Thyroid gland (tissue), 4 donors: ENCODE measurements around the gene PAX5. TPM values are rescaled to one million over a fixed set of nuclear protein-coding genes. Genes with fewer than 3 reads are reported as not detected.

ENCODE experiments used
- DNase-seq, 2 donors: peaks; one replicate each; pipeline ENCODE4 v3.0.0-alpha.2; 2019
- H3K27ac ChIP-seq, 3 donors: fragments of 200-600 bp; sonication (generic); 1 replicate in 2 of 3; 2 replicates in 1 of 3; pipeline ENCODE4 v1.5.1; 2016 to 2019; ENCODE audit warnings: mild to moderate bottlenecking in 1 of 3, moderate library complexity in 1 of 3
- H3K27me3 ChIP-seq: fragments of 200-600 bp; sonication (generic); one replicate; pipeline ENCODE4 v1.5.1; 2019
- H3K36me3 ChIP-seq, 2 donors: fragments of 200-600 bp; sonication (generic); one replicate each; pipeline ENCODE4 v1.5.1; 2016 to 2019
- H3K4me1 ChIP-seq, 2 donors: fragments of 200-600 bp; sonication (generic); one replicate each; pipeline ENCODE4 v1.5.1; 2017 to 2019
- H3K4me3 ChIP-seq, 3 donors: fragments of 200-600 bp; sonication (generic); replicated peaks in 1 of 3; 1 replicate in 2 of 3; 2 replicates in 1 of 3; pipeline ENCODE4 v1.5.1; 2016; ENCODE audit warnings: mild to moderate bottlenecking in 1 of 3
- H3K9me3 ChIP-seq: fragments of 200-600 bp; sonication (generic); one replicate; pipeline ENCODE4 v1.5.1; 2017
- CTCF ChIP-seq, 6 experiments: fragments of 200-600 bp in 3 of 6; fragments of 450-650 bp in 3 of 6; sonication (generic) in 3 of 6; IDR thresholded peaks; one replicate each; pipeline ENCODE4 v1.5.1; 2016 to 2019; ENCODE audit warnings: antibody characterized with exemption in 6 of 6, mild to moderate bottlenecking in 2 of 6, inconsistent platforms in 1 of 6, moderate library complexity in 1 of 6
- POLR2A ChIP-seq, 2 donors: fragments of 450-650 bp; IDR thresholded peaks; one replicate each; pipeline ENCODE4 v1.6.1; 2017; ENCODE audit warnings: antibody characterized with exemption in 2 of 2, mild to moderate bottlenecking in 2 of 2, moderate library complexity in 1 of 2
- WGBS, 2 donors: methylation state at CpG; one replicate each; pipeline ENCODE4 v1.1.5; 2017; 5-methylcytosine and 5-hydroxymethylcytosine counted together
- intact Hi-C: fragments of 100-400 bp; cut with DNase I; formaldehyde crosslinking; loops from one replicate; pipeline ENCODE4 v1.15.1; 2023
- total RNA-seq, 4 donors: library from RNA; depleted of rRNA; stranded (reverse); fragments of >200 nt; gene quantifications; one replicate each; pipeline ENCODE4 v1.2.3, GENCODE V29; 2016

PAX5 gene
- total RNA-seq, 4 donors from 2014 or later, result 0.68 TPM; not detected in 3

- Histone ChIP-seq H3K36me3 (no peaks in the 10 kb centered on the region), H3K4me3 (no peak overlapping the region), H3K27me3 (peaks cover 75% of the 10 kb centered on the region), H3K27ac (no peak overlapping the region), H3K4me1 (peaks cover 22 to 40% of the 10 kb centered on the region in 2 donors), H3K9me3 (no peaks in the 10 kb centered on the region)
- 8 to 13% methylated on average over 19 to 21 of the region's 27 CpGs for WGBS, 2 donors
- DNase-seq, result no peak
- intact Hi-C loops, result no loop called here
- TF ChIP-seq POLR2A (IDR thresholded peaks at IDR 0.05) (no peak), CTCF (IDR thresholded peaks at IDR 0.05) (no peak)
These were observed 1.0 kb upstream of the PAX5 start for GRCh38 chr9:37034938-37035647.

- Histone ChIP-seq H3K27ac (no peak overlapping the region), H3K4me3 (peak overlapping the region in 1 of 3 donors; percentile 7), H3K4me1 (peaks cover 22 to 47% of the 10 kb centered on the region in 2 donors), H3K9me3 (no peaks in the 10 kb centered on the region), H3K36me3 (no peaks in the 10 kb centered on the region), H3K27me3 (peaks cover 79% of the 10 kb centered on the region)
- TF ChIP-seq POLR2A (IDR thresholded peaks at IDR 0.05) (no peak), CTCF (IDR thresholded peaks at IDR 0.05) (no peak)
- 2 to 8% methylated on average over 9 to 28 of the region's 56 CpGs for WGBS, 2 donors
- intact Hi-C loops, result no loop called here
- DNase-seq, result no peak
These were observed 353 bp upstream of the PAX5 start for GRCh38 chr9:37034305-37034937.

DNA sequence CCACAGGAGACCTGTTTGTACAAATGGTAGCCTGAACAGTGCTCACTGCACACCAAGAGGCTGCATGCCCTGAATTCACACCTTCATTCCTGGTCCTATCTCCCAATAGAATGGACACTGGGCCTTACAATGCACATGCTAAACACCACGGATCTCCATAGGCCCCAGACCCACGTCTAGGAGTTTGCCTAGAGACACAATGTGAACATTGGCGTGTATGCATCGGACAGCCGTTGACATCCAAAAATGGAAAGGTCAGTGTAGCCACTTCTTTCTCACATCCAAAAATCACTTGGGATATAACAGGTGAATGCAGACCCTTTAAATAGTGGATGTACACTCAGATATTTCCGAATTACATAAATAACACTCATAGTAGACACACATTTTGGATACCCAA, 927 bp downstream of the PAX5 start:
- Histone ChIP-seq H3K27ac (no peak overlapping the region), H3K27me3 (peaks cover 79% of the 10 kb centered on the region), H3K9me3 (no peaks in the 10 kb centered on the region), H3K36me3 (no peaks in the 10 kb centered on the region), H3K4me1 (peaks cover 22 to 49% of the 10 kb centered on the region in 2 donors), H3K4me3 (no peak overlapping the region)
- intact Hi-C loops, result no loop called here
- no peak for DNase-seq
- TF ChIP-seq POLR2A (IDR thresholded peaks at IDR 0.05) (no peak), CTCF (IDR thresholded peaks at IDR 0.05) (no peak)
- 41 to 46% methylated on average over 6 of the region's 6 CpGs for WGBS, 2 donors

- H3K9me3 ChIP-seq, result no peaks in the 10 kb centered on the region
- peaks cover 20 to 47% of the 10 kb centered on the region in 2 donors for H3K4me1 ChIP-seq
- WGBS, 2 donors, result 67 to 92% methylated on average over 1 to 2 of the region's 3 CpGs
- H3K27ac ChIP-seq, result no peak overlapping the region
- TF ChIP-seq POLR2A (IDR thresholded peaks at IDR 0.05) (no peak), CTCF (IDR thresholded peaks at IDR 0.05) (no peak)
- H3K27me3 ChIP-seq, result peaks cover 77% of the 10 kb centered on the region
- H3K4me3 ChIP-seq, result no peak overlapping the region
- DNase-seq, result no peak
- intact Hi-C loops, result no loop called here
- no peaks in the 10 kb centered on the region for H3K36me3 ChIP-seq
These were observed 1.4 kb downstream of the PAX5 start for GRCh38 chr9:37032713-37033112.

DNA sequence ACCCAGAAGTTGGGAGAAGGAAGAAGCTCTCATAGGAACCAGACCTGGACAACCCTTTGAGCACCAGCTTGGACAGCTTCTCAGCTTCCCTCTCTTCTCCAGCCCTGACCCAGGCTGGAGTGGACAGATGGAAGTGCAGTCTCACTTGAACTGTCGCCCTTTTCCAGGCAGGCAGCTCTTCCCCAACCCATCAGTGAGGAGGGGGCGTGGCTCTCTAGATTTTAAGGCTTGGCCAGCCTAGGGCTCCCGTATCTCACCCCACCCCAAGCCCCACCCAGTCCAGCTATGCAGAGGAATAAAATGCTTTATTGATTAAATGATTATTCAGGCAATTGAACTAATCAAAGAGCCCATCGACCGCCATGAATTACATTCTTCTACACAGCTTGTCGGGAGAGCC, 2.2 kb downstream of the PAX5 start:
- no peaks in the 10 kb centered on the region for H3K36me3 ChIP-seq
- peaks cover 74% of the 10 kb centered on the region for H3K27me3 ChIP-seq
- TF ChIP-seq CTCF (IDR thresholded peaks at IDR 0.05) (no peak), POLR2A (IDR thresholded peaks at IDR 0.05) (no peak)
- no peak for DNase-seq
- H3K4me3 ChIP-seq, result no peak overlapping the region
- H3K4me1 ChIP-seq, result peaks cover 16 to 49% of the 10 kb centered on the region in 2 donors
- H3K27ac ChIP-seq, result no peak overlapping the region
- H3K9me3 ChIP-seq, result no peaks in the 10 kb centered on the region
- 10 to 13% methylated on average over 6 of the region's 6 CpGs for WGBS, 2 donors
- intact Hi-C loops, result no loop called here
